ENCODE results near the gene DAP. TPM values are rescaled to one million over a fixed set of nuclear protein-coding genes. Genes with fewer than 3 reads are reported as not detected.
"Not testable (repeated sequence)": the region's sequence is repeated elsewhere in the genome, so short reads cannot be mapped to it uniquely, and the experiment has no call there.

DAP gene
- total RNA-seq, 1 donor, result 20.1 TPM

GRCh38 chr5:10731913-10732312 lies 29.1 kb downstream of the DAP start:
- peaks cover 60% of the 10 kb centered on the region for H3K4me1 ChIP-seq (ENCODE audit: insufficient read depth, low read length)
- H3K27me3 ChIP-seq (ENCODE audit: insufficient read depth, low read length), result no peaks in the 10 kb centered on the region
- H3K4me3 ChIP-seq (ENCODE audit: low read length), result no peak overlapping the region
- no peaks in the 10 kb centered on the region for H3K9me3 ChIP-seq (ENCODE audit: low read depth, low read length)

DNA sequence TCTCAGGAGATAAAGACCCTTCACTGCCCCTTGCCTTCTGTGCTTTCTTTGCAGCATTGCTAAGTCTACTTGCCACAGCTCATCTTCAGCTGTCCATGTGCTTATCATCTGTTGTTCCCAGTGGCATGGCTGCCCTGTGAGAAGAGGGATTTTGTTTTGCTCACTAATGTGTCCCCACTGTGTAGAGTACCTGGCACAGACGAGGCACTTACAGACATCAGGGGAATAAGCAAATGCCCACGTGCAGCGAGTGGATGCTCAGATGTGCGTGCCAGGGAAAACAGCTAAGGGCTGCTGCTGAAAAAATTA lies 31.0 kb downstream of the DAP start:
- H3K4me1 ChIP-seq (ENCODE audit: insufficient read depth, low read length), result peaks cover 46% of the 10 kb centered on the region
- H3K4me3 ChIP-seq (ENCODE audit: low read length), result no peak overlapping the region
- no peaks in the 10 kb centered on the region for H3K9me3 ChIP-seq (ENCODE audit: low read depth, low read length)
- H3K27me3 ChIP-seq (ENCODE audit: insufficient read depth, low read length), result no peaks in the 10 kb centered on the region

- Histone ChIP-seq H3K4me1 (ENCODE audit: insufficient read depth, low read length) (peaks cover 45% of the 10 kb centered on the region), H3K4me3 (ENCODE audit: low read length) (no peak overlapping the region), H3K9me3 (ENCODE audit: low read depth, low read length) (no peaks in the 10 kb centered on the region), H3K27me3 (ENCODE audit: insufficient read depth, low read length) (no peaks in the 10 kb centered on the region)
These were observed 31.6 kb downstream of the DAP start for GRCh38 chr5:10729320-10730042.

DNA sequence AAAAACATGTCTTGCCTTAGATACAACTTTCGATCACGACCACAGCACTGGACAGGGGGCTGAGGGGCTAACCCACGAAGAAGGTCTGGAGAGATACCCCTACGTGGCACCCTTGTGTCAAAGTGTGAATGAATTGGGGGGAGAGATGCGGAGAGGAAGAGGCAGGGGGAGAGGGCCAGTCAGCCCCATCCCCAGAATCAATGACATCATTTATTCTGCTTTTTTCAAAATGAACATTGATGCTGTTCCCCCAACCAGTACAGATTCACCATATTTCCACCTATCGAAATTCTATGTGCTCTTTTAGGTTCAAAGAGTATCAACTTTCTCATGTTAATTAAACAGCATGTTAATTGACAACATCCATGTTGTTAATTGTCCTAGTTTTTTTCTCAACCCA lies 32.4 kb downstream of the DAP start:
- peaks cover 39% of the 10 kb centered on the region for H3K4me1 ChIP-seq (ENCODE audit: insufficient read depth, low read length)
- no peak overlapping the region for H3K4me3 ChIP-seq (ENCODE audit: low read length)
- no peaks in the 10 kb centered on the region for H3K9me3 ChIP-seq (ENCODE audit: low read depth, low read length)
- no peaks in the 10 kb centered on the region for H3K27me3 ChIP-seq (ENCODE audit: insufficient read depth, low read length)

DNA sequence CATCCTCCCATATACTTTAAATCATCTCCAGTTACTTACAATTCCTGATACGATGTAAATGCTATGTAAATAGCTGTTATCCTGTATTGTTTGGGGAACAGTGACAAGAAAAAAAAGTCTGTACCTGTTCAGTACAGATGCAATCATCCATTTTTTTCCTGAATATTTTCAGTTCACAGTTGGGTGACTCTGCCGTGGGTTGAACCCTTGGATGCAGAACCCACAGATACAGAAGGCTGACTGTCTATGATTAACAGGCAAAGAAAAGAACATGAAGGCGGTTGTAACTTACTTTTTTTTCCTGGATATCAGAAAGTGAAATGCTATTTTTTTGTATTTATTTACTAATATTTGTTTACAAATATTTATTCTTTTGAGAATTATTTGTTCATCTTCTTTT lies 33.2 kb downstream of the DAP start:
- H3K9me3 ChIP-seq (ENCODE audit: low read depth, low read length), result no peaks in the 10 kb centered on the region
- H3K4me3 ChIP-seq (ENCODE audit: low read length), result no peak overlapping the region
- peaks cover 31% of the 10 kb centered on the region for H3K4me1 ChIP-seq (ENCODE audit: insufficient read depth, low read length)
- no peaks in the 10 kb centered on the region for H3K27me3 ChIP-seq (ENCODE audit: insufficient read depth, low read length)

DNA sequence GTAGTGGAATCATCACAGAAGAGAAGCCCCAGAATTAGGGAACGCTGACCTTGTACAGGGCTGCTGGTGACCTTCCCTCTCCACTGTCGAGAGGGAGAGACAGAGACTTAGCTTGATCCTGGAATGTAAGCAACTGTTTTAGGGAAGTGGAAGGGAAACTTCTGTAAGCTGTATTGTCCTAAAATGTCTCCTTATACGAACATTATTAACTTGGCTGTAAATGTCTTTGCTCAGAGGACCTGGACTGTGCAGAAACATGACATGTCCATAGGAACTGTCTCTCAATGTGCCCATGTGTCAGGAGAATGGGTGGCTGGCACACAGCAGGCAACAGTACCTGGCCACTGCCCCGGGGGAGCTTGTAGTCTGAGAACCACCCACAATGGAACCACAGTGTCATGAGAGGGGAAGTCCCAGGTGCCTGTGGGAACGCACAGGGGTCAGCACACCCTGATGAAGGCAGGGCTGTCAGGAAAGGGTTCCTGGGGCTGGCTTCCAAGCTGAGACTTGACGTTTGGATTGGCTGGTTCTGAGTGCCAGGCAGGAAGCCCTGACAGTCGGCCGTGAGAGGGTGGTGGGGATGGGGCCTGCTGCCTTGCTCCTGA lies 34.0 kb downstream of the DAP start:
- H3K9me3 ChIP-seq (ENCODE audit: low read depth, low read length), result no peaks in the 10 kb centered on the region

GRCh38 chr5:10726179-10726912 lies 34.7 kb downstream of the DAP start:
- Histone ChIP-seq H3K9me3 (ENCODE audit: low read depth, low read length) (no peaks in the 10 kb centered on the region), H3K27me3 (ENCODE audit: insufficient read depth, low read length) (no peaks in the 10 kb centered on the region), H3K4me1 (ENCODE audit: insufficient read depth, low read length) (peaks cover 17% of the 10 kb centered on the region), H3K4me3 (ENCODE audit: low read length) (no peak overlapping the region)

More for the DNA sequence above, 34.0 kb downstream of the DAP start:
- Histone ChIP-seq H3K4me1 (ENCODE audit: insufficient read depth, low read length) (peaks cover 23% of the 10 kb centered on the region), H3K4me3 (ENCODE audit: low read length) (no peak overlapping the region), H3K27me3 (ENCODE audit: insufficient read depth, low read length) (no peaks in the 10 kb centered on the region)

GRCh38 chr5:10725636-10726035 lies 35.4 kb downstream of the DAP start:
- H3K9me3 ChIP-seq (ENCODE audit: low read depth, low read length), result no peaks in the 10 kb centered on the region
- no peak overlapping the region for H3K4me3 ChIP-seq (ENCODE audit: low read length)
- peaks cover 14% of the 10 kb centered on the region for H3K4me1 ChIP-seq (ENCODE audit: insufficient read depth, low read length)
- H3K27me3 ChIP-seq (ENCODE audit: insufficient read depth, low read length), result no peaks in the 10 kb centered on the region

- H3K4me3 ChIP-seq (ENCODE audit: low read length), result no peak overlapping the region
- H3K4me1 ChIP-seq (ENCODE audit: insufficient read depth, low read length), result peaks cover 9% of the 10 kb centered on the region
- no peaks in the 10 kb centered on the region for H3K9me3 ChIP-seq (ENCODE audit: low read depth, low read length)
- no peaks in the 10 kb centered on the region for H3K27me3 ChIP-seq (ENCODE audit: insufficient read depth, low read length)
These were observed 36.1 kb downstream of the DAP start for GRCh38 chr5:10724781-10725507.

- Histone ChIP-seq H3K4me1 (ENCODE audit: insufficient read depth, low read length) (peaks cover 4% of the 10 kb centered on the region), H3K9me3 (ENCODE audit: low read depth, low read length) (no peaks in the 10 kb centered on the region), H3K4me3 (ENCODE audit: low read length) (no peak overlapping the region), H3K27me3 (ENCODE audit: insufficient read depth, low read length) (no peaks in the 10 kb centered on the region)
These were observed 37.5 kb downstream of the DAP start for GRCh38 chr5:10723514-10723913.

DNA sequence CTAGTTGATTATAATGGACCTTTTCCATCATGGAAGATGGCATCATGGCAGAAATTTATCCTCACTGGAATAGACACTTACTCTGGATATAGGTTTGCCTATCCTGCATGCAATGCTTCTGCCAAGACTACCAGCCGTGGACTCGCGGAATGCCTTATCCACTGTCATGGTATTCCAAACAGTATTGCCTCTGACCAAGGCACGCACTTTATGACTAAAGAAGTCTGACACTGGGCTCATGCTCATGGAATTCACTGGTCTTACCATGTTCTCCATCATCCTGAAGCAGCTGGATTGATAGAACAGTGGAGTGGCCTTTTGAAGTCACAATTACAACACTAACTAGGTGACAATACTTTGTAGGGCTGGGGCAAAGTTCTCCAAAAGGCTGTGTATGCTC lies 40.3 kb downstream of the DAP start:
- not testable (repeated sequence) for H3K4me1 ChIP-seq (ENCODE audit: insufficient read depth, low read length); H3K4me3 ChIP-seq (ENCODE audit: low read length); H3K9me3 ChIP-seq (ENCODE audit: low read depth, low read length); H3K27me3 ChIP-seq (ENCODE audit: insufficient read depth, low read length)

DNA sequence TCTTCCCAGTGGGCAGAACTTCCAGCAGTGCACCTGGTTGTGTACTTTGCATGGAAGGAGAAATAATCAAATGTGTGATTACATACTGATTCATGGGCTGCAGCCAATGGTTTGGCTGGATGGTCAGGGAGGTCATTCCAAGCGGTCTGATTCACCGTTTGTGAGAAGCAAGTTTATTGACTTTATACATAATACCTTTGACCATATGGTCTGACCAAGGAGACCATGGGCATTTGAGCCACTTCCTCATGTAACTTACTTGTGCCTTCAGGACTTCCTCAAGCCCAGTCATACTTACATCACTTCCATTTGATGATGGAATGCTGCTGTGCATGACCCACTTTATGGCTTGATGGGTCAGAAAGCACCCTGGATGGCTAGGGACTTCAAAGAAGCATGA lies 41.1 kb downstream of the DAP start:
- Histone ChIP-seq H3K27me3 (ENCODE audit: insufficient read depth, low read length) (no peaks in the 10 kb centered on the region), H3K9me3 (ENCODE audit: low read depth, low read length) (no peaks in the 10 kb centered on the region), H3K4me1 (ENCODE audit: insufficient read depth, low read length) (no peaks in the 10 kb centered on the region), H3K4me3 (ENCODE audit: low read length) (no peak overlapping the region)

DNA sequence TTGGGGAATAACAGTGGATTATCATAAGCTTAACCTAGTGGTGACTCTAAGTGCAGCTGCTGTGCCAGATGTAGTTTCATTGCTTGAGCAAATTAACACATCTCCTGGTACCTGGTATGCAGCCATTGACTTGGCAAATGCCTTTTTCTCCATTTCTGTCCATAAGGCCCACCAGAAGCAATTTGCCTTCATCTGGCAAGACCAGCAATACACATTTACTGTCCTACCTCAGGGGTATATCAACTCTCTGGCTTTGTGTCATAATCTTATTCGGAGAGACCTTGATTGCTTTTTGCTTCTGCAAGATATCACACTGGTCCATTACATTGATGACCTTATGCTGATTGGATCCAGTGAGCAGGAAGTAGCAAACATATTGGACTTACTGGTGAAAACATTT lies 42.4 kb downstream of the DAP start:
- not testable (repeated sequence) for H3K4me1 ChIP-seq (ENCODE audit: insufficient read depth, low read length); H3K9me3 ChIP-seq (ENCODE audit: low read depth, low read length); H3K27me3 ChIP-seq (ENCODE audit: insufficient read depth, low read length); H3K4me3 ChIP-seq (ENCODE audit: low read length)

- not testable (repeated sequence) for H3K27me3 ChIP-seq (ENCODE audit: insufficient read depth, low read length); H3K9me3 ChIP-seq (ENCODE audit: low read depth, low read length); H3K4me1 ChIP-seq (ENCODE audit: insufficient read depth, low read length); H3K4me3 ChIP-seq (ENCODE audit: low read length)
These were observed 44.2 kb downstream of the DAP start for GRCh38 chr5:10716825-10717224.

GRCh38 chr5:10715605-10716290 lies 45.3 kb downstream of the DAP start:
- no peak overlapping the region for H3K4me3 ChIP-seq (ENCODE audit: low read length)
- no peaks in the 10 kb centered on the region for H3K9me3 ChIP-seq (ENCODE audit: low read depth, low read length)
- no peaks in the 10 kb centered on the region for H3K4me1 ChIP-seq (ENCODE audit: insufficient read depth, low read length)
- H3K27me3 ChIP-seq (ENCODE audit: insufficient read depth, low read length), result no peaks in the 10 kb centered on the region

All from mononuclear cell (primary cell).